Fibroblast of villous mesenchyme (primary cell): ENCODE results near the gene MYCBP2. TPM values are rescaled to one million over a fixed set of nuclear protein-coding genes. Genes with fewer than 3 reads are reported as not detected.

Source experiments
- DNase-seq: peaks from one replicate; pipeline ENCODE4 v3.0.0-alpha.2; 2010; ENCODE audit warnings: low read depth
- H3K4me3 ChIP-seq: 2 replicates; pipeline ENCODE4 v1.5.1; 2011; ENCODE audit warnings: low read depth, mild to moderate bottlenecking, low read length
- total RNA-seq: library from RNA; depleted of rRNA; stranded (reverse); fragments of >200 nt; gene quantifications from 2 replicates; pipeline ENCODE4 v1.2.3, GENCODE V29; 2012
- TF ChIP-seq, protein P1 (sequence below): IDR thresholded peaks from 2 replicates; pipeline ENCODE4 v1.5.1; 2012; ENCODE audit warnings: low read depth, mild to moderate bottlenecking, low read length; ENCODE audit not compliant: insufficient read depth

The MYCBP2 gene
- total RNA-seq, 1 donor = 84.6 TPM

DNA sequence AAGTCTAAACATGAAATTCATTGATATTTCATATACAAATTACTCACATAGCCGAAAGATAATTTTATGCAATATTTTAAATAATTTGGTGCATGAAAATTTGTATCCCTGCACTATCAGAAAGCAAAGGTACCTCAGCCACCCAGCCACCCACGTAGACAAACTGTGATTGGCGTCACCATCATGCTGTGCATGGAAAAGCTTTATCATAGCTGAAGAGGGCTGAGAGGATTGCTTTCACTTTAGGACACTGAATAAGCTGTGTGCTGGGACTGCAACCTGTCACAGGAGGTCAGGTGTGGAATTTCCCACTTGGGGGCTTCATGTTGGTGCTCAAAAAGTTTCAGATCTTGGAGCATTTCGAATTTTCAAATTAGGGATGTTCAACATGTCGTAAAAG lies 96.3 kb downstream of the MYCBP2 start:
- H3K4me3 ChIP-seq = no peak overlapping the region
- TF ChIP-seq, protein P1, sequence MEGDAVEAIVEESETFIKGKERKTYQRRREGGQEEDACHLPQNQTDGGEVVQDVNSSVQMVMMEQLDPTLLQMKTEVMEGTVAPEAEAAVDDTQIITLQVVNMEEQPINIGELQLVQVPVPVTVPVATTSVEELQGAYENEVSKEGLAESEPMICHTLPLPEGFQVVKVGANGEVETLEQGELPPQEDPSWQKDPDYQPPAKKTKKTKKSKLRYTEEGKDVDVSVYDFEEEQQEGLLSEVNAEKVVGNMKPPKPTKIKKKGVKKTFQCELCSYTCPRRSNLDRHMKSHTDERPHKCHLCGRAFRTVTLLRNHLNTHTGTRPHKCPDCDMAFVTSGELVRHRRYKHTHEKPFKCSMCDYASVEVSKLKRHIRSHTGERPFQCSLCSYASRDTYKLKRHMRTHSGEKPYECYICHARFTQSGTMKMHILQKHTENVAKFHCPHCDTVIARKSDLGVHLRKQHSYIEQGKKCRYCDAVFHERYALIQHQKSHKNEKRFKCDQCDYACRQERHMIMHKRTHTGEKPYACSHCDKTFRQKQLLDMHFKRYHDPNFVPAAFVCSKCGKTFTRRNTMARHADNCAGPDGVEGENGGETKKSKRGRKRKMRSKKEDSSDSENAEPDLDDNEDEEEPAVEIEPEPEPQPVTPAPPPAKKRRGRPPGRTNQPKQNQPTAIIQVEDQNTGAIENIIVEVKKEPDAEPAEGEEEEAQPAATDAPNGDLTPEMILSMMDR = no peak
- no peak for DNase-seq

DNA sequence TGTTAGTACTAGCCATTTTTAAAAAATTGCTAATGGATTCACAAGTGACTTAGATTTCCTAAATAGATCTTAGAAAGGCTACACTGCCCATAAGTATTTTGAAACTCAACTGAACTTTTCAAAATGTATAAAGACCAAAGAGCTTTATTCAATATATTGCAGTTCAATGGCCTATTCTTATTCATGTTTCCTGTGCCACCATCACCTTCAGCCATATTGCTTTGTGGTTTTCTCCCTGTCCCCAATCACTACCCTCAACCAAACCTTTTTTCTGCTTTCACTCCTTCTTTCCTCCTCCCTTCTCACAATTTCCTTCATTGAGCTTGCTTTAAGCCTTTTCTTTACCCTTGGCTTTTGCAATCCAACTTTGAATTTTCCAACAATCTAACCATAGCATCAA lies 100.9 kb downstream of the MYCBP2 start:
- TF ChIP-seq, protein P1 = no peak
- DNase-seq = no peak
- no peak overlapping the region for H3K4me3 ChIP-seq

DNA sequence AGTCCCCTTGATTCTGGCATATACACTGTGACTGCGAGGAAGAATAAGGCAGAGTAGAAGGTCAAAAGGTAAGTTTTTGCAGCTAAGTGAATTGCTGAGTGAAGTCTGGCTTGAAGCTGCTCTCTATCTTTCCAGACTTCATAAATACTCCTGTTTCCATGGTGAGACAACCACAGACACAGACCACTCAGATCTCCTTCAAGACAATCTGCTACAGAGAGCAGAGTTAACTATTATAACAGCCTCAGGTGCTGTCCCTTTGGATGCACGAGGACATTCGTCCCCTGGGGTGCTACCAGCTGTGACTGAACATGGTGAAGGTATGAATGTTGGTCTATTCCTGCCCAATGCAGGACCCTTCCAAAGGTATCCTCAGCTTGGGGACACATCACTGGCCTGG lies 104.0 kb downstream of the MYCBP2 start:
- no peak for DNase-seq
- no peak overlapping the region for H3K4me3 ChIP-seq
- TF ChIP-seq, protein P1 = no peak

DNA sequence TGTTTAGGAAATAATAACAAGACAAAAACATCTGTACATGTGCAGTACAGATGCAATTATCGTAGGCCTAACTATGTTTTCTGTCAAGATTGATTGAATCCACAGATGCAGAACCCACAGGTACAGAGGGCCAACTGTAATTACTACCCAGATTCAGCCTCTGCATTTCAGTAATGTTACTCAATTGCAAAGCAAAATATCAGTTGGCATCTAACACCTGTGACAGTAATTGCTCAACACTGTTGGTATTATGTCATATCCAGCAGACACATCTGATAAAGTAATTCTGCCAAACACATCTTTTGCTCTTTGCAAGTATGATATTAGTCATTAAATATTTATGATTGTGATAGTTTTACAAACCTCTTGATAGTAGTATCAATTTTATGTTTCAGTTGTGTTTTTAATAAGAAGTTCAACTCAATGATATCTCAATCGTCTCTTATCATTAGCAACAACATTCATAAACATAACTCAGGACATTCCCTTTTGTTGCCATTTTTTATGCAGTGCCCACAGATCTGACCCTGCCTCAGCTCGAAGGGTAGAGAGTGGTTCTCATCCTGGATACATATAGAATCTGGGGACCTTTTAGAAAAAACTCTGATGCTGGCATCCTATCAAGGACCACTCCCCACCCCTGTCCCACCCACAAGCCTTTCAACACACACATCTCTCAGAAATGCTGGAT lies 104.7 kb downstream of the MYCBP2 start:
- H3K4me3 ChIP-seq = no peak overlapping the region
- TF ChIP-seq, protein P1 = no peak
- DNase-seq = no peak

DNA sequence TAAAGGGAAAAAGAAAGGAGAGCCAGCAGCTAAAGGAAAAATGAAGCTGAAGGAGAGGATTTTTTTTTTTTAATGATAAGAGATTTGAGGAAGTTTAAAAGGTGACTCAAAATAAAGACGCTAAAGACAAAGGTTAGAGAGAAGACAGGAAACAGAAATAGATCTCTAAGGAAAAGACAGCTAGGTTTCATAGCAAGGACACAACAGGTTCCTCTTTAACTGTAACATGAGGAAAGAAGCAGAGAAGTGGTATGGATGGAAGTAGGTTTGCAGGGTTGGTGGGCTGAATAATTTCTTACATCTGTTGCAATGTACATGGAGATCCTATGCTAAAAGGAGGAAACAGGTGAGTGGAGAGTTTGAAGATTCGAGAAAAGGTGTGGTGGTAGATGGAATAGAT lies 107.5 kb downstream of the MYCBP2 start:
- TF ChIP-seq, protein P1 = no peak
- H3K4me3 ChIP-seq = no peak overlapping the region
- DNase-seq = no peak

DNA sequence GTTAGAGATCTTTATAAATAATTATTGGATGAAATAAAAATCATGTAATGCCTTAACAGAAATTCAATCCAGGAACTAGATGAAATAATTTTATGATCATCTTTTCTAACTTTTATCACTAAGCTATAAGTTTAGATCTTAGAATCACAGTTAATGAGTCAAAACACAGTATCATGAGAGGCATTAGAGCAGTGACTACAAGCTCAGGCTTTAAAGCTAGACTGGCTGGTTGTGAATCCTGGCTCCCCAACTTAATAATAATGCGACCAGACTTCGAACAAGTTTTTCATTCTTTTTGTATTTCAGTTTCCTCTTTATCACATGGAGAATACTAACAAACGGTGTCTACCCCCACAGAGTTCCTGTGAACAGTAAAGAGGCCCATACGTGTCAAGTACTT lies 108.6 kb downstream of the MYCBP2 start:
- DNase-seq = no peak
- TF ChIP-seq, protein P1 = no peak
- H3K4me3 ChIP-seq = no peak overlapping the region

DNA sequence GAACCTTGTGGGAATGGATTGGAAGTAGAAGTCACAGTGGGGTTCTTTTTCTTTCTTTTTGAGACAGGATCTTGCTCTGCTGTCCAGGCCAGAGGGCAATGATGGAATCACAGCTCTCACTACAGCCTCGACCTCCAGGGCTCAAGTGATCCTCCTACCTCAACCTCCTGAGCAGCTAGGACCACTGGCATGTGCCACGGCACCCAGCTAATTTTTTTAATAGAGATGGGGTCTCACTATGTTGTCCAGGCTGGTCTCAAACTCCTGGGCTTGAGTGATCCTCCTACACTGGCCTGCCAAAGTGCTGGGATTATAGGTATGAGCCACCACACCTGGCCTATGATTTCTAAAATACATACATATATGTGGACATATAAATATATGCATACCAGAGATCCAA lies 111.4 kb downstream of the MYCBP2 start:
- DNase-seq = no peak
- H3K4me3 ChIP-seq = no peak overlapping the region
- TF ChIP-seq, protein P1 = no peak
